HEK293 (cell line): ENCODE data around the gene C20orf204.

ENCODE experiments used
- BCL6B ChIP-seq: fragments of 450-650 bp; formaldehyde crosslinking; IDR thresholded peaks from 2 replicates; pipeline ENCODE4 v1.5.1; 2017; ENCODE audit warnings: missing biosample characterization, missing genetic modification characterization
- GLI2 ChIP-seq: fragments of 450-650 bp; formaldehyde crosslinking; IDR thresholded peaks from 2 replicates; pipeline ENCODE4; 2017; ENCODE audit warnings: missing biosample characterization, missing genetic modification characterization, low read depth, borderline replicate concordance
- IKZF3 ChIP-seq: fragments of 450-650 bp; IDR thresholded peaks from 2 replicates; pipeline ENCODE4 v1.5.0; 2018; ENCODE audit warnings: missing biosample characterization, mild to moderate bottlenecking, missing genetic modification characterization, moderate library complexity
- KLF8 ChIP-seq: fragments of 450-650 bp; formaldehyde crosslinking; IDR thresholded peaks from 2 replicates; pipeline ENCODE4 v1.5.1; 2016; ENCODE audit warnings: missing biosample characterization, missing genetic modification characterization
- MEIS1 ChIP-seq: sonication (generic); formaldehyde crosslinking; IDR thresholded peaks from 2 replicates; pipeline ENCODE4 v1.8.1; 2022; ENCODE audit warnings: missing genetic modification reagents, mild to moderate bottlenecking, borderline replicate concordance
- MYNN ChIP-seq: fragments of 450-650 bp; formaldehyde crosslinking; IDR thresholded peaks from 2 replicates; pipeline ENCODE4 v1.5.1; 2016; ENCODE audit warnings: missing biosample characterization, missing genetic modification characterization, borderline replicate concordance
- MZF1 ChIP-seq: fragments of 450-650 bp; formaldehyde crosslinking; IDR thresholded peaks from 2 replicates; pipeline ENCODE4 v1.5.1; 2017; ENCODE audit warnings: missing biosample characterization, missing genetic modification characterization, borderline replicate concordance
- OVOL3 ChIP-seq: fragments of 450-650 bp; formaldehyde crosslinking; IDR thresholded peaks from 2 replicates; pipeline ENCODE4 v1.5.1; 2016; ENCODE audit warnings: missing biosample characterization, missing genetic modification characterization
- REST ChIP-seq: fragments of 450-650 bp; formaldehyde crosslinking; IDR thresholded peaks from 2 replicates; pipeline ENCODE4 v1.5.1; 2016; ENCODE audit warnings: missing biosample characterization, missing genetic modification characterization
- SCRT2 ChIP-seq: fragments of 450-650 bp; formaldehyde crosslinking; IDR thresholded peaks from 2 replicates; pipeline ENCODE4 v1.5.1; 2016; ENCODE audit warnings: missing biosample characterization, missing genetic modification characterization
- SP2 ChIP-seq: fragments of 450-650 bp; formaldehyde crosslinking; IDR thresholded peaks from 2 replicates; pipeline ENCODE4 v1.5.1; 2016; ENCODE audit warnings: missing biosample characterization, missing genetic modification characterization
- TCF7L2 ChIP-seq: IDR thresholded peaks from 2 replicates; pipeline ENCODE4 v1.6.1; 2011; ENCODE audit warnings: low read depth, mild to moderate bottlenecking, inconsistent platforms, low read length, moderate library complexity, borderline replicate concordance
- TRIM28 ChIP-seq: IDR thresholded peaks from 2 replicates; pipeline ENCODE4 v1.6.1; 2011; ENCODE audit warnings: low read length, control low read depth, borderline replicate concordance
- ZBTB21 ChIP-seq: fragments of 450-650 bp; formaldehyde crosslinking; IDR thresholded peaks from 2 replicates; pipeline ENCODE4 v1.5.1; 2017; ENCODE audit warnings: missing biosample characterization, missing genetic modification characterization
- ZBTB7A ChIP-seq: fragments of 450-650 bp; formaldehyde crosslinking; IDR thresholded peaks from 2 replicates; pipeline ENCODE4 v1.5.1; 2016; ENCODE audit warnings: low read depth, missing biosample characterization, missing genetic modification characterization
- ZEB2 ChIP-seq: fragments of 450-650 bp; formaldehyde crosslinking; IDR thresholded peaks from 2 replicates; pipeline ENCODE4 v1.5.1; 2016; ENCODE audit warnings: missing biosample characterization, missing genetic modification characterization
- ZFHX2 ChIP-seq: fragments of 450-650 bp; formaldehyde crosslinking; conservative IDR thresholded peaks from 2 replicates; pipeline ENCODE4 v1.5.1; 2016; ENCODE audit warnings: missing biosample characterization, missing genetic modification characterization
- ZNF2 ChIP-seq: fragments of 450-650 bp; formaldehyde crosslinking; IDR thresholded peaks from 2 replicates; pipeline ENCODE4 v1.5.1; 2016; ENCODE audit warnings: missing biosample characterization, missing genetic modification characterization
- ZNF211 ChIP-seq: fragments of 450-650 bp; formaldehyde crosslinking; IDR thresholded peaks from 2 replicates; pipeline ENCODE4 v1.5.1; 2016; ENCODE audit warnings: low read depth, missing biosample characterization, missing genetic modification characterization
- ZNF223 ChIP-seq: fragments of 450-650 bp; formaldehyde crosslinking; IDR thresholded peaks from 2 replicates; pipeline ENCODE4 v1.5.1; 2016; ENCODE audit warnings: missing biosample characterization, missing genetic modification characterization
- ZNF23 ChIP-seq: fragments of 450-650 bp; formaldehyde crosslinking; IDR thresholded peaks from 2 replicates; pipeline ENCODE4 v1.5.1; 2016; ENCODE audit warnings: missing biosample characterization, missing genetic modification characterization, borderline replicate concordance
- ZNF239 ChIP-seq: fragments of 450-650 bp; formaldehyde crosslinking; IDR thresholded peaks from 2 replicates; pipeline ENCODE4 v1.5.1; 2016; ENCODE audit warnings: missing biosample characterization, missing genetic modification characterization
- ZNF341 ChIP-seq: fragments of 450-650 bp; formaldehyde crosslinking; IDR thresholded peaks from 2 replicates; pipeline ENCODE4; 2016; ENCODE audit warnings: low read depth, missing biosample characterization, missing genetic modification characterization
- ZNF426 ChIP-seq: fragments of 450-650 bp; formaldehyde crosslinking; IDR thresholded peaks from 2 replicates; pipeline ENCODE4 v1.5.1; 2017; ENCODE audit warnings: missing biosample characterization, missing genetic modification characterization, mild to moderate bottlenecking, inconsistent platforms, moderate library complexity
- ZNF514 ChIP-seq: fragments of 450-650 bp; formaldehyde crosslinking; IDR thresholded peaks from 2 replicates; pipeline ENCODE4 v1.5.1; 2016; ENCODE audit warnings: missing biosample characterization, missing genetic modification characterization
- ZNF518A ChIP-seq: fragments of 450-650 bp; formaldehyde crosslinking; conservative IDR thresholded peaks from 2 replicates; pipeline ENCODE4 v1.5.1; 2016; ENCODE audit warnings: low read depth, missing biosample characterization, missing genetic modification characterization
- ZNF544 ChIP-seq: fragments of 450-650 bp; formaldehyde crosslinking; IDR thresholded peaks from 2 replicates; pipeline ENCODE4 v1.5.0; 2017; ENCODE audit warnings: missing biosample characterization, missing genetic modification characterization
- ZNF555 ChIP-seq: fragments of 450-650 bp; formaldehyde crosslinking; conservative IDR thresholded peaks from 2 replicates; pipeline ENCODE4 v1.5.1; 2017; ENCODE audit warnings: missing biosample characterization, mild to moderate bottlenecking, missing genetic modification characterization, inconsistent platforms
- ZNF596 ChIP-seq: fragments of 450-650 bp; IDR thresholded peaks from 2 replicates; pipeline ENCODE4 v1.5.0; 2018; ENCODE audit warnings: missing biosample characterization, mild to moderate bottlenecking, missing genetic modification characterization, moderate library complexity
- ZNF654 ChIP-seq: fragments of 450-650 bp; formaldehyde crosslinking; IDR thresholded peaks from 2 replicates; pipeline ENCODE4 v1.5.1; 2016; ENCODE audit warnings: low read depth, missing biosample characterization, missing genetic modification characterization
- ZNF707 ChIP-seq: fragments of 450-650 bp; formaldehyde crosslinking; IDR thresholded peaks from 2 replicates; pipeline ENCODE4 v1.5.1; 2016; ENCODE audit warnings: missing biosample characterization, missing genetic modification characterization
- ZSCAN16 ChIP-seq: fragments of 450-650 bp; formaldehyde crosslinking; IDR thresholded peaks from 2 replicates; pipeline ENCODE4 v1.5.1; 2016; ENCODE audit warnings: missing biosample characterization, missing genetic modification characterization

The C20orf204 gene

GRCh38 chr20:64038565-64039292, 2.7 kb downstream of the C20orf204 start (continued):
- TF ChIP-seq ZNF518A (tag by site-specific recombination), result no peak
- TF ChIP-seq MEIS1 (CRISPR knock-in tag), result no peak
- TF ChIP-seq MZF1, result no peak
- peak; percentile 71 for TF ChIP-seq ZEB2 (tag by site-specific recombination)
- TF ChIP-seq OVOL3, result 0 out of 2 replicates have a peak, but pooled peaks have one; percentile 14
- no peak for TF ChIP-seq ZNF654 (tag by site-specific recombination)
- TF ChIP-seq MYNN (tag by site-specific recombination), result no peak
- TF ChIP-seq ZNF707, result no peak
- TF ChIP-seq SP2, result peak; percentile 89
- no peak for TF ChIP-seq ZNF514 (tag by site-specific recombination)
- no peak for TF ChIP-seq TCF7L2
- TF ChIP-seq ZNF555, result no peak
- no peak for TF ChIP-seq ZNF544 (tag by site-specific recombination)
- TF ChIP-seq ZNF2 (tag by site-specific recombination), result peak; percentile 76; the same call in 1 of the 2 replicates
- no peak for TF ChIP-seq ZNF239
- TF ChIP-seq KLF8 (tag by site-specific recombination), result peak; percentile 61; the same call in 1 of the 2 replicates
- no peak for TF ChIP-seq ZNF596 (tag by site-specific recombination)
- TF ChIP-seq ZBTB7A (tag by site-specific recombination), result peak; percentile 70; the same call in 1 of the 2 replicates
- TF ChIP-seq ZNF341 (tag by site-specific recombination), result peak; percentile 65
- TF ChIP-seq ZSCAN16 (tag by site-specific recombination), result no peak
- no peak for TF ChIP-seq ZNF223 (tag by site-specific recombination)
- peak; percentile 70 for TF ChIP-seq SCRT2 (tag by site-specific recombination)
- TF ChIP-seq BCL6B (tag by site-specific recombination), result no peak
- TF ChIP-seq ZBTB21 (tag by site-specific recombination), result no peak
- TF ChIP-seq REST (tag by site-specific recombination), result no peak
- no peak for TF ChIP-seq ZNF211 (tag by site-specific recombination)
- 0 out of 2 replicates have a peak, but pooled peaks have one; percentile 7 for TF ChIP-seq IKZF3 (tag by site-specific recombination)
- TF ChIP-seq GLI2 (tag by site-specific recombination), result no peak
- TF ChIP-seq ZFHX2, result no peak; the same call in 1 of the 2 replicates
- TF ChIP-seq ZNF426 (tag by site-specific recombination), result no peak
- no peak for TF ChIP-seq ZNF23
- TF ChIP-seq TRIM28, result no peak
